Mucosa of gallbladder (tissue), 1 donor: ENCODE results near the gene PTPRD. TPM values are rescaled to one million over a fixed set of nuclear protein-coding genes. Genes with fewer than 3 reads are reported as not detected.
"Not testable (repeated sequence)": the region's sequence is repeated elsewhere in the genome, so short reads cannot be mapped to it uniquely, and the experiment has no call there.

ENCODE experiments used
- DNase-seq: peaks from one replicate; pipeline ENCODE4 v3.0.0-alpha.2; 2020; ENCODE audit warnings: low spot score
- total RNA-seq: library from RNA; stranded (reverse); gene quantifications from one replicate; pipeline ENCODE4 v1.2.1, GENCODE V29; 2021
- donor health status: DM: no; HTN: no; CAD: no.

The PTPRD gene
- total RNA-seq, 1 donor from 2014 or later = 35.9 TPM

DNA sequence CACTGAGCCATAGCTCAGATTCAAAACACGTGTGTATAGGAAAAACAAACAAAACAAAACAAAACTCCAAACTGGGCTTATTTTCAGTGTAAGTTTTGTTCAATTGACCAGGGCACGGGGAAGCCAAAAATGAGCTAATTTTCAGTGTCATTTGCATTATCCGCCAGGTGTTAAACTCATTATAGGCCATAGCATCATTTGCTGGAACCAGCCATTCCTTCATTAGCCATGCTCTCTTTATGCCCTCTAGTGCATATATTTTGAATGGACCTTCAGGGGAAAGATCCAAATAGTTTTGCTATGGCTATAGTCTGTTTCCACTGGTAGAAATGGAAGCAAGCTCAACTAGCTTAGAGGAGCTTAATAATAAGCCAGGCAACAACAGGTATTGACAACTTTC lies 1608.0 kb downstream of the PTPRD start:
- no peak for DNase-seq

DNA sequence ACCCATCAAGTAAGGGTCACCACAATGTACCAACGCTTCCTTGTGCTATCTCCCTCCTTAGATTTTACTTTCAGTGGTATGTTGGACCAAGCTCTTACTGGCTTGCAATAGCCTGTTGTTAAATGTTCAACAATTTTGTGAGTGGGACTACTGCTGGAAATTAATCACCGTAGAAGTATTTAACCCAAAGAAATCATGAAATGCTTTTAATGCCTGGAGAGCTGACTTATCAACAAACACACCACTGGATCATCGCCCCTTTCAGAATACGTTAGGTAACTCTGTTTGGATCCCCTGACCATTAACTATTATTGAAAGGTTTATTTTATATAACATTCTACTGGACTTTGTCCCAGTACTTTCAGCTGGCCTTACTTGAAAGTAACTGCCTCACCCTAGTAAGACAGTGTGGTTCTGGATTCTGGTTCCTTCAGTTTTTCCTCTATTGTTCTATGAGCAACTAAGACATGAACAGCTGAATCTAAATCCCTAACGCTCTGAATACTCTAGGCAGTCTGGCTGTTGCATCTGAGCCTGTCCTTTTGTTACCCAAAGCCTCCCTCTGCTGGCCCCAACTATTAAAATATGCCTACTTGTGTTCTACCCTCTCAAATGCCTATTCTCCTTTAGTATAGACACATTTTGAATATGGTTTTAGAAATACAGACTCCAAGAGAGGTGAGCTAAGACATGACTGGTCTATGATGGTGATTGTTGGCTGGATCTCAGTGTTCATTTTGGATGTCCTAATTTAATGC lies 1609.8 kb downstream of the PTPRD start:
- no peak for DNase-seq

DNA sequence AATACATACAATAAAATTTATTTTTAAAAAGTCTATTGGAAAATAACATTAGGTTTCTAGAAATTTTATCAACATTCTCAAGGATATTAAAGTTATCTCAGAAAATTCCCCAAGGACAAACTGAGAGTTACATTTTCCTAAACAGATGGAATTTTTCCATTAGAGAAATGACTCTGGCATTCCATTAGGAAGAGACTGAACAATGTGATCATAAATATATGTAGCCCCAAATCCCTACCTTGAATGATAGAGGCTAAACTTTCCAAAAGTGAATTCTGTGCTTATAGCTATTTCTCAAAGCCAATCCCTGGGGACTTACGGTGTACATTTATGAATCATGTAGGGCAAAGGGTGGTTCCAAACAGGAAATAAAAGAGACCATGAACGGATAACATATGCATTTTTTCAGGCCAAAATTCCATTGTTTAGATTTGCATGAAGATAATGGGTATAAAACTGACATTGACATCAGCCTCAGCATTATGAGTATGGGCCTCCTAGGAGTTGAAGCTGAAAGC lies 1632.2 kb downstream of the PTPRD start:
- no peak for DNase-seq

DNA sequence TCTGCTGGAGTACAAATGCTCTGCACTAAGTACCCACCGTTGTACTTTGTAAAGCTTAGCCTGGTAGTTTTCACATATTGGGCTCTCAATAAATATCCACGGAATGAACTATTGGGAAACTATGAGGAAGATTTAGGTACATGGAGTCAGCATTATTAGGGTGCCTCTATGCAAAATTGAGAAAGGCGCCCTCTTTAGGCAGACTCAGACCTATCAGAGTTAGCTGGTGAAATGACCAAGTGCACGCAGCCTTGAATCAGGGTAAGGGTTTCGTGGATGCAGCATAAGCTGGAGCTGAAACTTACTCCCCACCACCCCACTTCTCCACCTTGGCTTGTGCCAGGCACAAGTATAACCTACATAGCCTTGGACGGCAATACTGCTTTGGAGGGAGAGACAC lies 1634.5 kb downstream of the PTPRD start:
- DNase-seq = no peak

DNA sequence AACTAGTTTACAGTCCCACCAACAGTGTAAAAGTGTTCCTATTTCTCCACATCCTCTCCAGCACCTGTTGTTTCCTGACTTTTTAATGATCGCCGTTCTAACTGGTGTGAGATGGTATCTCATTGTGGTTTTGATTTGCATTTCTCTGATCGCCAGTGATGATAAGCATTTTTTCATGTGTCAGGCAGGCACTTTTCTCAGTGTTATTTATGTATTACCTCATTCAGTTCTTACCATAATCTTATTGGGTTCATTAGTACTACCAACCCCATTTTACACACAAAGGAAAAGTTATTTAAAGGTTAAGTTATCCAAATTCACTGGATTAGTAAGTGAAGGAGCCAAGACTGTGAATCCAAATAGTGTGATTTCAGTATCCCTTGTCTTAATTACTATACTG lies 1644.5 kb downstream of the PTPRD start:
- DNase-seq = not testable (repeated sequence)

DNA sequence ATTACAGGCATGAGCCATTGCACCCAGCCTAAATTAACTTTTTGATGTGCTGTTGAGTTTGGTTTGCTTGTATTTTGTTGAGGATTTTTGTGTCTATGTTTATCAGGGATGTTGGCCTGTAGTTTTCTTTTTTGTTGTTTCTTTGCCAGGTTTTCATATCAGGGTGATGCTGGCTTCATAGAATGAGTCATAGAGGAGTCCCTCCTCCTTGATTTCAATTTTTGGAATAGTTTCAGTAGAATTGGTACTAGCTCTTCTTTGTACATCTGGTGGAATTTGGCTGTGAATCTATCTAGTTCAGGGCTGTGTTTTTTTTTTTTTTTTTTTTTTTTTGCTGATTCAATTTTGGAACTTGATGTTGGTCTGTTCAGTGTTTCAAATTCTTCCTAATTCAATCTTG lies 1648.9 kb downstream of the PTPRD start:
- no peak for DNase-seq

DNA sequence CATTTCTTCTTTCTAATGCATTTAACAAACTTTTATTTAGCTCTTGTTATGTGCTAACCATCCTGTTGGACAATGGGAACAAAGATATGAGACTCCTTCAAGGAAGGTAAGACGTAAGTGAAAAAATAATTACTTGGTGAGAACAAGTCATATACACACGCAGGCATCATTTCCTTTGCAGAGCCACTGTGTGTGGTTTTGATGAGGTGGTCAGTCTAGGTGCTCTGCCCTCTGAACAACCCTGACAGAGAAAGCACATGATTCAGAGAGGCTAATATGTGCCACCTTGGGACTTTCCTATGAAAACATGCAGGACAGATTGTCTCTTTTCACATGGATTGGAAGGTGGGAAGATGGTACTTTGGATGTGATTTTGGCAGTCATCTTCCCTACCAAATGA lies 1650.7 kb downstream of the PTPRD start:
- no peak for DNase-seq

DNA sequence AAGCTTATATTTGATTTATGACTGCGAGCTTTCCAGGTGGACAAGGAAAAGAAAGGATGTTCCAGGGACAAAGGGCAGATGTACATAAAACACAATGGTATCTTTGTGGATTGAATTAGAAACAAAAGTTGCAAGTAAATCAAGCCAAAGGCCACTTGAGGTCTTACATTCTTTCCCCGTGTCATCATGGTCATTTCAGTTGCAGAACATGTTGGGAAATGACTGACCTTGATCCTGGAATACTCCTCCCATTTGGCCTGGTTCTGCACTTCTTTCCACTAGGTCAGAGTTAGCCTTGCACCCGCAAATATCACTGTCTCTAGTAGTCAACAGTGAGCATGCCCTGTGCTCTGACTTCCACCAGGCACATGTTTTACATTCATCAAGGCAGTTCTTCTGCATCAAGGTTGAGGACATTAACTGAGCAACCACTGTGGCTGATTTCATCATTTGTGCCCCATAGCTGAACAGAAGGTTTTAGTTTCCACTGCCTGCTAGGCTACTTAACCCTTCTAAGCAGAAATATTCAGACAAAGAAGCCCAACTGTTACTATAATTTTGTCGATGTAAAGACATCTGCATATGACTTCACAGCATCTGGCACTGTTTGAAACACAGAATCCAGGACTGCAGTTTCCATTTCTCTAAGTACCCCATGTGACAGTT lies 1651.5 kb downstream of the PTPRD start:
- DNase-seq = no peak

DNA sequence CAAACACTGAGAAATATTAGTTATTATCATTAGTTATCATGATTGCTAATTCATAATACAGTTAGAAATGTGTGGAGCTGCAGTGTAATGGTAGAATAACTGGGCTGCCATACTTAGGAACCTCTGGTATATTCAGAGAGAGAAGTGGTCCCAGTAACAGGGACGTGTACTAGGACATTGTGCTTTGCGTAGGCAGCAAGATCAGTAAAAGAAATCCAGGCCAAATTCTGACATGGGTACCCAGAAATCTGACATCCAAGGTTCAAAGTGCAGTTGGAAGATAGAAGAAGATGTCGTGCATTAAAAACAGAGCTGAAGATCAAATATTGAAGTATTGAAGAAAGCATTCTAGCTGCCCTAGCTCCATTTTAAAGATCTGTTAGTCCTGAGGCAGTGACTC lies 1652.5 kb downstream of the PTPRD start:
- no peak for DNase-seq

DNA sequence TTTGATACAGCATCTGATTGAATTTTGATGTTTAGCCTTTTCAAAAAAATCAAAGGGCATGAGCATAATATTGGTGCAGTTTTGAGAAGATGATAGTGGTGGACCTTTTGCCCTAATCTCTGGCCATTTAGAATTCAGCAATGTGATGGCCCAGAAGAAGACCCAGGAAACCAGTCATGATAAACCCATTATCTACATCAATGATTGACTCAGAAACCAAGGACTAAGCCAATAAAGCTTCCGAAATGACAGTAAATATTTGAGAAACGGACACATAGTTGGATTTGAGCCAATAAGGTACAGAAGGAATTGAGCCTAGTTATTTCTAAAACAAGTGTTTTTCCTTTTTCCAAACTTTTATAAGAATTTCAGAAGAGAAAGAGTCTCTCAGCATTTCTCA lies 1654.4 kb downstream of the PTPRD start:
- no peak for DNase-seq

DNA sequence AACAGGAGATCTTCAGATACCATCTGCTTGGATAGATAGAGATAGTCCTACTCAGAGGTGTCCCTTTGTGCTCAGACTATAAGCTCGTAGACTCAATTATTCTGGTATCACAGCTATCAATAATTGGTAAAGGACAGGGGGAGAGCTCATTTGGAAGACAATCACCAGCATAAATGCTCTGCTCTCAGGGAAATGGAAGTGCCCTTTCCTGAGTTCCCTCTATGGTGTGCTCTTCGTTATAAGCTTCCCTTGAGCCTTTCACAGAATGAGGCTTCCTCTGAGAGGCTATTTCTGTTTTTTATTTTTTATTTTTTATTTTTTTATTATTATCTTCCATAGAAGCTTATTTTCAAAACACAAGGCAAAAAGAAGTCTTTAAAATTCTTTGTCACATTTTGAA lies 1657.5 kb downstream of the PTPRD start:
- no peak for DNase-seq

DNA sequence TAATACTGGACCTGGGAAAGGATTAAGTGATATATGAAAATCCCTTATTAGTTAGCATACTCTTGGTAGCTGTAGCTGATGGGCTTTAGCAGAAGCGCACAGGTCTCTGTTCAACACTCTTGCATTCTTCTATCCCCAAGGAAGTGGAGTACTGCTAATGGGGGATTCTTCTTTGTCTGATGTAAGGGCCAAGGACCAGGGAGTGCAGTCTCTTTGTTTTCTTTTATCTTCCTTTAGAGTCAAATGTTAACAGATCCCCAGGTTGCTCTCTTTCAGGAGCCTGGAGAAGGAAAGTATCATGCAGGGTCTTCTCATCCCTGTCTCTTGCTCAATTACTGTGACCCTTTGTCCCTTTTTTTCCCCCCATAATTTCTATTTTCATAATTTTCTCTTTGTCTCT lies 1666.3 kb downstream of the PTPRD start:
- DNase-seq = no peak

DNA sequence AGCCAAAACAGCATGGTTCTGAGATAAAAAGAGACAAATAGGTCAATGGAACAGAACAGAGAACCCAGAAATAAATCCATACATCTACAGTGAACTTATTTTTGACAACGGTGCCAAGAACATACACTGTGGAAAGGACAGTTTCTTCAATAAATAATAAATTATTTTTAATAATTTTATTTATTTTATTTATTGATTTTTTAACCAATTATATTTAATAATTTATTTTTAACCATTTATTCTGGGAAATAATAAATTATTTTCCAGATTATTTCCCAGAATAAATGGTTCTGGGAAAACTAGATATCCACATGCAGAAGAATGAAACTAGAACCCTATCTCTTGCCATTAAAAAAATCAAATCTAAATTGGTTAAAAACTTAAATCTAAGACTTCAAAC lies 1669.4 kb downstream of the PTPRD start:
- no peak for DNase-seq

DNA sequence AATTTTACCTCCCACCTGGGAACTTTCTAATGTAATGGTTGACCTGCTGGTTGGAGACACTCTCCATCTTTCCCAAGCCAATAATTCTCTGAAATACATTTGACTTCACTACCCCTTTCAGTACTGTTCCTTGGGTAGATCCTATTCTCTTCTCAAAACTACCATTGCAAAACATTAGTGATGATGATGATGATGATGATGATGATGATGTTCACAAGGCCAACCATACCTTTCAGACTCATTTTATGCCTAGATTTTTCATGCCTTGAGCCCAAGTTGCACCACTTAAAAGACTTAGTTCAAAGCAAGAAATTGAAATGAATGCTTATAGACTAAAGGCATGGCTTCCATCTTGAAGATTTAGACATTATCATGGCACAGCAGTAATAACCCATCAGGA lies 1672.2 kb downstream of the PTPRD start:
- no peak for DNase-seq

DNA sequence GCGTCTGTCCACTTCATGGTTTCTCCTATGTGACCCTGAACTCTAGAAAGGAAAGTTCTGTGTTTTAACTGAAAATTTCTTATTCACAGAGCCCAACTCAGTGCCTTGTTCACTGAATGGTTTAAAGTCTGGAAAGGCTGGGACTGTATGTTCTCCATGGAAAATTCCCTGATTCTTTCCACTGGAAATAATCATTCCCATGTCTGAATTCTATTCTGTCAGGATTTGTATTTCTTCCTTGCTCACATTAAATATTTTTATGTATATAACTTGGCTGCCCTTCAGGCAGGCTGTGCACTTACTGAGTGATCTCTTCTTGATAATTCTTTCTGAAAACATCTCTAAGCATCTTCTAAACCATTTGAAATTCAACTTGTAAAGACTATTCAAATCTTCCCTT lies 1686.3 kb downstream of the PTPRD start:
- no peak for DNase-seq

DNA sequence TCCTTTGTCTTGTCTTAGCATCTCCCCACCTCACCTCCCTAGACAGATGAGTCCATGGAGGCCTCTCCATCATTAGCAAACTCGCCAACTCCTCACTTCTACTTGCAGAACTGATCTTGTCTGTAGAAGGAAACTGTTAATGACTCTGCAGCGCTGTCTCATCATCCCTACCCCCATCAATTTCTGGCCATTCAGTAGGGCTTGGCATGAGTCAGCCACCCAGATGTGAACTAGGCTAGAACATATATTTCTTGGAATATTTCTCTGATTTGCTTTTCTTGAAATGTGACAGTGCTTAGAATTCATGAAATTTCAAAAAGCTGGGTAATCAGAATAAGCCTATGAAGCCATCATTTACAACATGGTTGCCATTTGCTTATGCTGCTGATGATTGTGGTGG lies 1688.2 kb downstream of the PTPRD start:
- no peak for DNase-seq

DNA sequence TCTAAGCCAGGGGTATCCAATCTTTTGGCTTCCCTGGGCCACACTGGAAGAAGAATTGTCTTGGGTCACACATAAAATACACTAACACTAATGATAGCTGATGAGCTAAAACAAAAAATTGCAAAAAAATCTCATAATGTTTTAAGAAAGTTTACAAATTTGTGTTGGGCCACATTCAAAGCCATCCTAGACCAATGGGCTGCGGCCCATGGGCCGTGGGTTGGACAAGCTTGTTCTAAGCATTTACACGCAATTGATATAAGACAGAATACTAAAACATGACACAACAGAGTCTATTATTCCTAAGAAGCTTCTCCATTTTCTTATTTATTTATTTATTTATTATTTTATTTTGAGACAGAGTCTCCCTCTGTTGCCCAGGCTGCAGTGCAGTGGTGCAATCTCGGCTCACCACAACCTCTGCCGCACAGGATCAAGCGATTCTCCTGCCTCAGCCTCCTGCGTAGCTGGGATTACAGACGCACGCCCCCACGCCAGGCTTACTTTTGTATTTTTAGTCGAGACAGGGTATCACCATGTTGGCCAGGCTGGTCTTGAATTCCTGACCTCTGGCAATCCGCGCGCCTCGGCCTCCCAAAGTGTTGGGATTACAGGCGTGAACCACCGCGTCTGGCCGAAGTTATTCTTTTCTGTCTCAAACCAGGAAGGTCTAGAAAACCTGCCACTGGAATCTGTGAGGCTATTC lies 1692.2 kb downstream of the PTPRD start:
- not testable (repeated sequence) for DNase-seq

DNA sequence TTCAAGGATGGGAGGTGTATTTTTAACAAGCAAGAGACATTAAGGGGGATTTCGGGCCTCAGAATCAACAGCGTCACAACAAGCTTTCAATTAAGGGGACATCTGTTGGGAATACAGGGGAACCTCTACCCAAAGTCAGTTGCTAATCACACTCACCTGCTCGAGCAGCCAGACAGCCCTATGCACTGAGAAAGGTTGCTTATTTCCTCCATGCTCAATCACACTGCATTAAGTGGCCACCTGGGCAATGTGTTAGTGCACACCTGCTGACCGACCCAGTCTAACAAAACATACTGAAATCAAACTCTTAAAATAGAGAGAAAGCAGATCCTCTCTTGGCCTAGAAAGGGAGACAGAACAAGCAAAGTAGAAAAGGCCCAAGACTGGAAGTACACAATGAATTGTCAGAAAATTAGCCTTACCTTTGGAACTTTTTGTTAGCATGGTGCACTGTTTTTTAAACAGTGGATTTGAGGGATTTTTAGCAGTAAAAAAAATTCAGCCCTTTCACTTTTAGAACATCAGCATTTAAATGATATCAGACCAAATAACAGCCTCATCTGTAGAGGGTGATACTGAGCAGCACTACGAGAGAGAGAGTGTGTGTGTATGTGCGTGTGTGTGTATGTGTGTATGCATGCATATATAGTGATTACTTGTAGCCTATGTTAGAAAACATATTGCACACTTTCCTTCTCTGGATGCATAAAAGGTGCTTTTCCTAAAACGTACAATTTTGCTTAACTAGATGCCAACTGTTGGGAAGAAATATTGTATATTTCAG lies 1694.7 kb downstream of the PTPRD start:
- DNase-seq = no peak

DNA sequence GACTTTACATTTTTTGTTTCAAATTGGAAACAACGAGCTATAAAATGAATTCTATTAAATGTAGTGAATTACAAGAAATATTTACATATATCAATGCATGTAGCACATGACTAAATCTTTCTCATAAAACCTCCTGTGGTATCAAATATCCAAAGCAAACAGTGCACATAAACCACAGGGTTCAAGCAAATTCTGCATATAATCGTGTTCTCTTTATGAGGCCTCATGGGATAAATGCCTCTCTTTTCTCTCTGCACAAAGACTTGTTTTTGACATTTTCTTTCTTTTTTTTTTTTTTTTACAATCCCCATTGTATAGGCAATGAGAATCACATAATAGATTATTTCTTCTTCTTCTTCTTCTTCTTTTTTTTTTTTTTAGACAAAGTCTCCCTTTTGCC lies 1696.0 kb downstream of the PTPRD start:
- no peak for DNase-seq

DNA sequence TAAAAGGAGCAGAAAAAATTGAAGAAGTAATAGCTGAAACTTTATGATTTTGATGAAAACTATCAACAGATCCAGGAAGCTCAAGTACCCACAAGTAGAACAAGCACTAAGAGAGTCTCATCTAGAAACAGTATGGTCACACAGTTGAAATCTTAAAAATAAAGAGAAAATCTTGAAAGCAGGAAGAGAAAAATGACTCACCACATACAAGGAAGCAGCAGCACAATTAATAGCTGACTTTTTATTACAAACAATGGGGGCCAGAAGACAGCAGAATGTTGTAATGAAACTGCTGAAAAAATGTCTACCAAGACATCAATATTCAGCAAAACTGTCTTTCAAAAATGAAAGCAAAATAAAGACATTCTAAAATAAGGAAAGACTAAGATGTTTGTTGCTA lies 1704.9 kb downstream of the PTPRD start:
- no peak for DNase-seq

DNA sequence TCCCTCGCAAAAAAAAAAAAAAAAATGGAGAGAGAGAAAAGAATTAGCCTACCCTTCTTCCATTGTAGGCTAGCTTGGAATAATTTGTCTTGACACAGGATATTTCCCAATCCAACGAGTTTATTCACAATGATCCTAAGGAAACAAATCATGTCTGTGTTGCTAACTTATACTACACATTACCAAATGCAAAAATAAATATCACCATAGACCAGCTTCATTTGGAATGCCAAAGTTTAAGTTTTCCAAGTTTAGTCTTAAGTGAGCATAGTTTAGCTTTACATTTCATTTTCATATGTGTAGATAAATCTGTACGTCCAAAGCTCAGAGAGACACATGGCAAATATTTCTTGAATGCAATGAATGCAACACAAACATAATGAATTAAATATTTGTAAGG lies 1707.1 kb downstream of the PTPRD start:
- DNase-seq = no peak
